Right cardiac atrium (tissue), 5 donors: Measurements from ENCODE around the gene HAUS1. TPM values are rescaled to one million over a fixed set of nuclear protein-coding genes. Genes with fewer than 3 reads are reported as not detected.

Experiments
- ATAC-seq, 2 donors: fragments of 200-7000 bp; cut with Tn5 transposase; one replicate each; pipeline versions ENCODE4 v1.8.0 to v1.9.1; 2020; ENCODE audit warnings: moderate library complexity in 2 of 2, mild to moderate bottlenecking in 1 of 2
- DNase-seq, 3 donors: peaks; one replicate each; pipeline ENCODE4 v3.0.0-alpha.2; 2020
- H3K27ac ChIP-seq: one replicate; pipeline ENCODE4 v1.5.1; 2013; ENCODE audit warnings: mild to moderate bottlenecking, low read length, control low read depth, moderate library complexity
- H3K27me3 ChIP-seq: one replicate; pipeline ENCODE4 v1.6.1; 2013; ENCODE audit not compliant: control insufficient read depth, insufficient read depth
- H3K4me1 ChIP-seq: one replicate; pipeline ENCODE4 v1.6.1; 2013; ENCODE audit warnings: low read length; ENCODE audit not compliant: control insufficient read depth, insufficient read depth
- H3K4me3 ChIP-seq: one replicate; pipeline ENCODE4 v1.5.1; 2013; ENCODE audit warnings: low read length, control low read depth
- H3K9me3 ChIP-seq: one replicate; pipeline ENCODE4 v1.6.1; 2013; ENCODE audit warnings: low read length; ENCODE audit not compliant: control insufficient read depth
- WGBS: extraction: QIAGEN DNeasy Blood & Tissue Kit; methylation state at CpG from one replicate; pipeline ENCODE4 v1.1.7; 2013; 5-methylcytosine and 5-hydroxymethylcytosine counted together
- intact Hi-C, 4 donors: fragments of 100-400 bp; cut with DNase I; formaldehyde crosslinking; loops; one replicate each; pipeline versions ENCODE4 v1.11.0 to v1.14.0; 2022 to 2023
- long read RNA-seq, 4 donors: library from polyadenylated mRNA; unstranded; transcript quantifications; one replicate each; pipeline ENCODE4 v2.0.0, GENCODE V29; 2020 to 2021
- polyA plus RNA-seq: library from polyadenylated mRNA; stranded (reverse); fragments of 200-250 nt; gene quantifications from one replicate; pipeline ENCODE4 v1.2.3, GENCODE V29; 2013
- total RNA-seq, 4 donors: library from RNA; stranded (reverse); fragmentation: NEBNext Ultra II Directional; extraction: Animal tissue kit (Norgen Biotek cat#: 25700); gene quantifications; one replicate each; pipeline ENCODE4 v1.2.1, GENCODE V29; 2021
- donor health status: healthy with polysubstance abuse.
- donor health status: DM: no; HTN: yes; CAD: no.
- donor health status: DM: no; HTN: no; CAD: no.
- donor health status: DM: no; HTN: yes; CAD: no; lungs with severe emphysema.
- donor health status: DM: yes; HTN: yes; CAD: no.

Gene HAUS1
- total RNA-seq = 10 to 100 TPM in 1 of 4 donors, 1 to 10 TPM in 3; 8.8 to 13.0 (median 9.2) TPM
- 15.0 TPM for polyA plus RNA-seq
- long read RNA-seq, donor 1, transcript HAUS1-201 (9 exons, 1,125 nt) = major isoform, 5 of 10 reads
- long read RNA-seq, donor 1, partial matches to known transcripts = 1 of 10 reads
- long read RNA-seq, donor 1, other reads (novel, unspliced or antisense) = 3 of 10 reads
- long read RNA-seq, donor 2, partial matches to known transcripts = 0 of 2 reads
- long read RNA-seq, donor 2, other reads (novel, unspliced or antisense) = 1 of 2 reads
- long read RNA-seq, donor 3, transcript HAUS1-201 (9 exons, 1,125 nt) = major isoform, 11 of 11 reads
- long read RNA-seq, donor 3, partial matches to known transcripts = 0 of 11 reads
- long read RNA-seq, donor 3, other reads (novel, unspliced or antisense) = 0 of 11 reads
- long read RNA-seq, donor 4, transcript HAUS1-201 (9 exons, 1,125 nt) = major isoform, 5 of 5 reads
- long read RNA-seq, donor 4, partial matches to known transcripts = 0 of 5 reads
- long read RNA-seq, donor 4, other reads (novel, unspliced or antisense) = 0 of 5 reads

GRCh38 chr18:46104128-46104911 lies at the start of gene HAUS1:
Gene HAUS1 (plus strand): TSS chr18:46104385. CDS start chr18:46104412, 27 bp downstream.
- no peaks in the 10 kb centered on the region for H3K27me3 ChIP-seq
- peak within 1 kb of the TSS; percentile 55 for H3K27ac ChIP-seq
- H3K4me3 ChIP-seq = peak within 1 kb of the TSS; percentile 73
- no peaks in the 10 kb centered on the region for H3K4me1 ChIP-seq
- DNase-seq (peak; percentile 93 to 97 (median 97)), ATAC-seq (peak; percentile 98)
- no peaks in the 10 kb centered on the region for H3K9me3 ChIP-seq
- under 1% methylated on average over 57 of the region's 57 CpGs for WGBS
- intact Hi-C loops = no loop called here

GRCh38 chr18:46054956-46055837 lies 49.0 kb upstream of the HAUS1 start:
- Histone ChIP-seq H3K9me3 (no peaks in the 10 kb centered on the region), H3K4me3 (no peak overlapping the region), H3K4me1 (no peaks in the 10 kb centered on the region), H3K27me3 (no peaks in the 10 kb centered on the region), H3K27ac (no peak overlapping the region)
- intact Hi-C loops = no loop called here
- no peak for ATAC-seq
- WGBS = 73% methylated on average over 6 of the region's 6 CpGs
- no peak for DNase-seq

GRCh38 chr18:46055838-46056230 lies 48.4 kb upstream of the HAUS1 start:
- no peak for DNase-seq
- H3K4me1 ChIP-seq = no peaks in the 10 kb centered on the region
- no peaks in the 10 kb centered on the region for H3K27me3 ChIP-seq
- no peak overlapping the region for H3K27ac ChIP-seq
- no peak for ATAC-seq
- no peaks in the 10 kb centered on the region for H3K9me3 ChIP-seq
- H3K4me3 ChIP-seq = no peak overlapping the region
- intact Hi-C loops = no loop called here
- 73% methylated on average over 4 of the region's 4 CpGs for WGBS

GRCh38 chr18:46060359-46060841 lies 43.8 kb upstream of the HAUS1 start:
- H3K4me3 ChIP-seq = no peak overlapping the region
- no peaks in the 10 kb centered on the region for H3K9me3 ChIP-seq

GRCh38 chr18:46061387-46061786 lies 42.8 kb upstream of the HAUS1 start:
- Histone ChIP-seq H3K27ac (no peak overlapping the region), H3K27me3 (no peaks in the 10 kb centered on the region), H3K4me1 (no peaks in the 10 kb centered on the region), H3K9me3 (no peaks in the 10 kb centered on the region), H3K4me3 (no peak overlapping the region)
- no peak for DNase-seq
- 76% methylated on average over 3 of the region's 3 CpGs for WGBS
- no peak for ATAC-seq
- intact Hi-C loops = no loop called here

More at GRCh38 chr18:46060359-46060841, 43.8 kb upstream of the HAUS1 start:
- Histone ChIP-seq H3K27me3 (no peaks in the 10 kb centered on the region), H3K4me1 (no peaks in the 10 kb centered on the region), H3K27ac (no peak overlapping the region)
- no peak for DNase-seq
- ATAC-seq = no peak
- WGBS = 77% methylated on average over 3 of the region's 3 CpGs
- intact Hi-C loops = no loop called here

- intact Hi-C loops = no loop called here
- WGBS = 83% methylated on average over 1 of the region's 1 CpG
- Histone ChIP-seq H3K4me1 (no peaks in the 10 kb centered on the region), H3K27ac (no peak overlapping the region), H3K4me3 (no peak overlapping the region), H3K9me3 (no peaks in the 10 kb centered on the region), H3K27me3 (no peaks in the 10 kb centered on the region)
- DNase-seq = no peak
- ATAC-seq = no peak
Measured at GRCh38 chr18:46061796-46062195, 42.4 kb upstream of the HAUS1 start.

GRCh38 chr18:46062781-46063180 lies 41.4 kb upstream of the HAUS1 start:
- no peak overlapping the region for H3K4me3 ChIP-seq
- H3K27ac ChIP-seq = no peak overlapping the region
- H3K4me1 ChIP-seq = no peaks in the 10 kb centered on the region
- 95% methylated on average over 5 of the region's 5 CpGs for WGBS
- intact Hi-C loops = no loop called here
- DNase-seq (no peak), ATAC-seq (no peak)
- H3K9me3 ChIP-seq = no peaks in the 10 kb centered on the region
- no peaks in the 10 kb centered on the region for H3K27me3 ChIP-seq

- no peaks in the 10 kb centered on the region for H3K27me3 ChIP-seq
- DNase-seq (no peak), ATAC-seq (no peak)
- no peak overlapping the region for H3K27ac ChIP-seq
- no peaks in the 10 kb centered on the region for H3K4me1 ChIP-seq
- 77% methylated on average over 5 of the region's 5 CpGs for WGBS
- H3K4me3 ChIP-seq = no peak overlapping the region
- intact Hi-C loops = no loop called here
- H3K9me3 ChIP-seq = no peaks in the 10 kb centered on the region
Measured at GRCh38 chr18:46067438-46068007, 36.7 kb upstream of the HAUS1 start.

- intact Hi-C loops = no loop called here
- no peaks in the 10 kb centered on the region for H3K4me1 ChIP-seq
Measured at GRCh38 chr18:46068763-46069162, 35.4 kb upstream of the HAUS1 start.

GRCh38 chr18:46069524-46069923 lies 34.7 kb upstream of the HAUS1 start:
- H3K27ac ChIP-seq = no peak overlapping the region
- ATAC-seq = no peak
- DNase-seq = no peak
- 85% methylated on average over 4 of the region's 4 CpGs for WGBS
- intact Hi-C loops = no loop called here
- no peaks in the 10 kb centered on the region for H3K27me3 ChIP-seq
- H3K4me1 ChIP-seq = no peaks in the 10 kb centered on the region
- H3K4me3 ChIP-seq = no peak overlapping the region
- no peaks in the 10 kb centered on the region for H3K9me3 ChIP-seq

More at GRCh38 chr18:46068763-46069162, 35.4 kb upstream of the HAUS1 start:
- Histone ChIP-seq H3K9me3 (no peaks in the 10 kb centered on the region), H3K27ac (no peak overlapping the region), H3K27me3 (no peaks in the 10 kb centered on the region), H3K4me3 (no peak overlapping the region)
- DNase-seq = no peak
- WGBS = 16% methylated on average over 1 of the region's 1 CpG
- no peak for ATAC-seq
